IPS DF 4.7 (cell line): ENCODE data around the gene UQCC2.
A peak's percentile ranks its signal among the peaks of the same experiment; 100 is the strongest.

Source experiments
- DNase-seq: peaks from one replicate; pipeline ENCODE4 v3.0.0-alpha.2; 2013; ENCODE audit warnings: low spot score; ENCODE audit errors: extremely low read depth

UQCC2 gene

GRCh38 chr6:33711140-33712129 lies at the start of gene UQCC2:
Gene UQCC2 (minus strand): TSS chr6:33711700. CDS start chr6:33711686, 14 bp downstream.
- peak; percentile 92 for DNase-seq

- DNase-seq = no peak
These were observed 48.6 kb upstream of the UQCC2 start for GRCh38 chr6:33759887-33760629.

- DNase-seq = no peak
These were observed 47.3 kb upstream of the UQCC2 start for GRCh38 chr6:33758815-33759216.

GRCh38 chr6:33757906-33758305 lies 46.4 kb upstream of the UQCC2 start:
- DNase-seq = no peak

- DNase-seq = no peak
These were observed 45.6 kb upstream of the UQCC2 start for GRCh38 chr6:33757113-33757512.

- DNase-seq = no peak
These were observed 44.9 kb upstream of the UQCC2 start for GRCh38 chr6:33756211-33756954.

GRCh38 chr6:33755070-33755869 lies 43.8 kb upstream of the UQCC2 start:
- DNase-seq = no peak

GRCh38 chr6:33754222-33754621 lies 42.7 kb upstream of the UQCC2 start:
- no peak for DNase-seq

GRCh38 chr6:33752646-33753015 lies 41.1 kb upstream of the UQCC2 start:
- no peak for DNase-seq

- DNase-seq = no peak
These were observed 40.5 kb upstream of the UQCC2 start for GRCh38 chr6:33751771-33752645.

- DNase-seq = no peak
These were observed 38.9 kb upstream of the UQCC2 start for GRCh38 chr6:33750244-33750991.

GRCh38 chr6:33749401-33749800 lies 37.9 kb upstream of the UQCC2 start:
- DNase-seq = no peak

- DNase-seq = no peak
These were observed 37.3 kb upstream of the UQCC2 start for GRCh38 chr6:33748841-33749240.

- DNase-seq = no peak
These were observed 36.3 kb upstream of the UQCC2 start for GRCh38 chr6:33747823-33748222.

- no peak for DNase-seq
These were observed 35.2 kb upstream of the UQCC2 start, which contains the start of gene IP6K3 for GRCh38 chr6:33746651-33747100. Gene IP6K3 (minus strand): TSS chr6:33746905. CDS start chr6:33735476, 11,429 bp downstream.

GRCh38 chr6:33746036-33746600 lies 34.6 kb upstream of the UQCC2 start:
- no peak for DNase-seq

- no peak for DNase-seq
These were observed 34.0 kb upstream of the UQCC2 start for GRCh38 chr6:33745548-33745947.

- no peak for DNase-seq
These were observed 33.5 kb upstream of the UQCC2 start for GRCh38 chr6:33744895-33745546.
